Measurements from ENCODE around the gene CIT.

The CIT gene

DNA sequence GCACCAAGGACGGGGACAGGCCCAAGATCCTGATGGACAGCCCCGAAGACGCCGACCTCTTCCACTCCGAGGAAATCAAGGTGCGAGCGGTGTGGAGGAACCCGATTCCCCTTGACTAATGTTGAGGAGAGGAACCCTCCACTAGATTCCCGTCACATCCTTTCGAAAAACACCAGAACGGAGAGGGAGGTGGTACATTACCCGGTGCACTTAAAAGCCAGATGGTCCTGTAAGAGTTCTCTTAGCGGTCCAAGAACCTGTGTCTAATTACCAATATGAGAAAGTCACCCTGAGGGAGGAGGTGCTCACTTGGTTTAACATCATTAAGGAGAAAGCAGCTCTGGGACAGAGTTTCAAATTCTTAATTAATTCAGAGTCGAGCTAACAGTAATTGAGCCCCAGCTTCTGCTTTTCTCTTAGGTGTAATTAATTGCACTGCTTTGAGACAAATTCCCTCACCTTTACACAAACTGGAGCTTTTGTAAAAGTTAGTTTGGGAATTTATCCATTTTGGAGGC lies 208.7 kb downstream of the CIT start:
- Histone ChIP-seq H3K4me3 (ENCODE audit: low read depth, low read length, poor library complexity, severe bottlenecking) (peak overlapping the region; percentile 97), H3K27ac (ENCODE audit: low read depth, low read length, poor library complexity, severe bottlenecking) (peak overlapping the region; percentile 89), H3K27me3 (ENCODE audit: insufficient read depth, low read length) (no peaks in the 10 kb centered on the region), H3F3A (ENCODE audit: insufficient read depth, low read length) (no peaks in the 10 kb centered on the region), H3K9ac (ENCODE audit: low read length) (peak overlapping the region; percentile 99), H3K4me2 (ENCODE audit: low read length) (peak overlapping the region; percentile 72), H4K20me1 (ENCODE audit: insufficient read depth, low read length) (no peaks in the 10 kb centered on the region), H3K9me3 (ENCODE audit: low read length) (no peaks in the 10 kb centered on the region), H3K79me2 (ENCODE audit: insufficient read depth, low read length) (peaks cover 11% of the 10 kb centered on the region; the same call in 1 of the 2 replicates), H3K4me1 (ENCODE audit: insufficient read depth, low read length, severe bottlenecking) (peaks cover 34% of the 10 kb centered on the region), H3K9me2 (ENCODE audit: low read depth, low read length) (no peaks in the 10 kb centered on the region), H3K36me3 (ENCODE audit: insufficient read depth, low read length) (peaks cover 40% of the 10 kb centered on the region), H2AFZ (ENCODE audit: low read length) (no peak overlapping the region)
- TF ChIP-seq, protein P1, sequence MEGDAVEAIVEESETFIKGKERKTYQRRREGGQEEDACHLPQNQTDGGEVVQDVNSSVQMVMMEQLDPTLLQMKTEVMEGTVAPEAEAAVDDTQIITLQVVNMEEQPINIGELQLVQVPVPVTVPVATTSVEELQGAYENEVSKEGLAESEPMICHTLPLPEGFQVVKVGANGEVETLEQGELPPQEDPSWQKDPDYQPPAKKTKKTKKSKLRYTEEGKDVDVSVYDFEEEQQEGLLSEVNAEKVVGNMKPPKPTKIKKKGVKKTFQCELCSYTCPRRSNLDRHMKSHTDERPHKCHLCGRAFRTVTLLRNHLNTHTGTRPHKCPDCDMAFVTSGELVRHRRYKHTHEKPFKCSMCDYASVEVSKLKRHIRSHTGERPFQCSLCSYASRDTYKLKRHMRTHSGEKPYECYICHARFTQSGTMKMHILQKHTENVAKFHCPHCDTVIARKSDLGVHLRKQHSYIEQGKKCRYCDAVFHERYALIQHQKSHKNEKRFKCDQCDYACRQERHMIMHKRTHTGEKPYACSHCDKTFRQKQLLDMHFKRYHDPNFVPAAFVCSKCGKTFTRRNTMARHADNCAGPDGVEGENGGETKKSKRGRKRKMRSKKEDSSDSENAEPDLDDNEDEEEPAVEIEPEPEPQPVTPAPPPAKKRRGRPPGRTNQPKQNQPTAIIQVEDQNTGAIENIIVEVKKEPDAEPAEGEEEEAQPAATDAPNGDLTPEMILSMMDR (IDR thresholded peaks at IDR 0.05; ENCODE audit: low read length), result no peak
- TF ChIP-seq EZH2 (IDR thresholded peaks at IDR 0.05; ENCODE audit: borderline replicate concordance, low read length), result no peak

DNA sequence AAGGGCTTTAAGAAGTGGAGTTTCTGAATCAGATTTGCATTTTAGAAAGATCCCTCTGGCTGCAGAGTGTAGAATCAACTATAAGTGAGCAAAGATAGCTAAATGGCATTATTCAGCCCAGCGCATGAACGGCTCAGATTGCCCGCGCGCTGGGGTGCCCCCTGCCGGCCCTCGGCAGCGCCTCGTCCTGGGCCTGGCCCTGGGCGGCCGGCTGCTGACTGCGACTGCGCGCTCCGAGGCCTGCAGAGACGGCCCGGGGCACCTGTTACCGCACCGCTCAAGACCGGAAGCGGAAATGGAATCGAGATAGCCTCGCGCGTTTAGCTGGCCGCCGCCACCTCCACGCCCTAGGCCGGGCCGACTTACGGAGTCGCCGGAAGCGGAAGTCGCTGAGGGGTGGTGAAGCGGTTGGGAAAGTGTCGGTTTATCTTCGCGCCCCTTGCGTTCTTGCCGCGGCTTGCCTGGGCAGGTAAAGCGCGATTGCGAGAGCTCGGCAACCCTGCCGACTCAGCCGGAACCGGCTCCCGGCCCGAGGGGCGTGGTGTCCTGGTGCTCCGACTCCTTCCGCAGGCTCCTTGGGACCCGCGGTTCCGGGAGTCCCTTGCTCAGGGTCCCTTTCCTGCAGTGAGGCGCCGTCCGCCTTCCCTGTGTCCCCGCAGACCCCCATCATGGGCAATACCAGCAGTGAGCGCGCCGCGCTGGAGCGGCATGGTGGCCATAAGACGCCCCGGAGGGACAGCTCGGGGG lies 209.4 kb downstream of the CIT start, which contains the start of gene PRKAB1:
TSS of gene PRKAB1 (plus strand) at position 557 of the 747 bp plus-strand sequence. CDS start at position 669, 112 bp downstream.
- peaks cover 11% of the 10 kb centered on the region; the same call in 1 of the 2 replicates for H3K79me2 ChIP-seq (ENCODE audit: insufficient read depth, low read length)
- peaks cover 34% of the 10 kb centered on the region for H3K36me3 ChIP-seq (ENCODE audit: insufficient read depth, low read length)
- H3F3A ChIP-seq (ENCODE audit: insufficient read depth, low read length), result no peaks in the 10 kb centered on the region
- peak within 1 kb of the TSS; percentile 91 for H3K4me2 ChIP-seq (ENCODE audit: low read length)
- TF ChIP-seq, protein P1 (IDR thresholded peaks at IDR 0.05; ENCODE audit: low read length), result peak; percentile 97
- TF ChIP-seq EZH2 (IDR thresholded peaks at IDR 0.05; ENCODE audit: borderline replicate concordance, low read length), result no peak
- H3K27ac ChIP-seq (ENCODE audit: low read depth, low read length, poor library complexity, severe bottlenecking), result peak within 1 kb of the TSS; percentile 89
- H3K9ac ChIP-seq (ENCODE audit: low read length), result peak within 1 kb of the TSS; percentile 99
- no peaks in the 10 kb centered on the region for H3K9me2 ChIP-seq (ENCODE audit: low read depth, low read length)
- no peaks in the 10 kb centered on the region for H3K9me3 ChIP-seq (ENCODE audit: low read length)
- H2AFZ ChIP-seq (ENCODE audit: low read length), result peak within 1 kb of the TSS; percentile 95
- H3K4me1 ChIP-seq (ENCODE audit: insufficient read depth, low read length, severe bottlenecking), result peaks cover 34% of the 10 kb centered on the region
- no peaks in the 10 kb centered on the region for H4K20me1 ChIP-seq (ENCODE audit: insufficient read depth, low read length)
- no peaks in the 10 kb centered on the region for H3K27me3 ChIP-seq (ENCODE audit: insufficient read depth, low read length)
- H3K4me3 ChIP-seq (ENCODE audit: low read depth, low read length, poor library complexity, severe bottlenecking), result peak within 1 kb of the TSS; percentile 97

DNA sequence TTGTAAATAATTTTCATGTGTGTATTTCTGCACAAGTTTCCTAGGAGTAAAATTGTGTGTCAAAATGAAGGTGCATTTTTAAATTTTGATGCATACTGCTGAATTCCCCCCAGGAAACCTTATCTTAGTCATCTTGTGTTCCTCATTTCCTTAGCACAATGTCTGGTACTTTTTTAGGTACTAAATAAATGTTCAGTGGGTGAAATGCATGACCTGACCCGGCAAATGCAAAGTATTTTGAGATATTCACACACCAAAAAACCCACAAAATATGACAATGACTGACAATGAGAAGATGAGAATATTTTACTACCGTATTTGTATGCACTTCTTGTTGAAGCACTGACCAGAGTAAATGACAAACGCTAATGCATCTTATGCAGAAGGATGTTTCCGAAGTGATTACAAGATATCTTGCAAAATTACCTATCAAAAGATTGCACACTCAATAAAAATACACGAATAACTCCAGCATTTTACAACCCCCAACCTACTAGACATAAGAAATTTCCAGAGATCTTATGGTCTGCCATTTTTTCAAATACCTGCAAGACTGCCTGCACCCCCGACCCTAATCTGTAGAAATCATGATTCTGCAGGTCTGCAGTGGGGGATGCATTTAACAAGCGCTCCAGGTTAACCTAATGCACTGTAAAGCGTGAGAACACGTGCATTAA lies 210.1 kb downstream of the CIT start:
- H4K20me1 ChIP-seq (ENCODE audit: insufficient read depth, low read length), result no peaks in the 10 kb centered on the region
- H2AFZ ChIP-seq (ENCODE audit: low read length), result peak overlapping the region; percentile 95
- TF ChIP-seq, protein P1 (IDR thresholded peaks at IDR 0.05; ENCODE audit: low read length), result no peak
- no peak for TF ChIP-seq EZH2 (IDR thresholded peaks at IDR 0.05; ENCODE audit: borderline replicate concordance, low read length)
- H3K4me2 ChIP-seq (ENCODE audit: low read length), result peak overlapping the region; percentile 91
- peak overlapping the region; percentile 82 for H3K27ac ChIP-seq (ENCODE audit: low read depth, low read length, poor library complexity, severe bottlenecking)
- H3K9me2 ChIP-seq (ENCODE audit: low read depth, low read length), result no peaks in the 10 kb centered on the region
- H3K36me3 ChIP-seq (ENCODE audit: insufficient read depth, low read length), result peaks cover 27% of the 10 kb centered on the region
- peak overlapping the region; percentile 97 for H3K4me3 ChIP-seq (ENCODE audit: low read depth, low read length, poor library complexity, severe bottlenecking)
- peaks cover 34% of the 10 kb centered on the region for H3K4me1 ChIP-seq (ENCODE audit: insufficient read depth, low read length, severe bottlenecking)
- peaks cover 11% of the 10 kb centered on the region; the same call in 1 of the 2 replicates for H3K79me2 ChIP-seq (ENCODE audit: insufficient read depth, low read length)
- peak overlapping the region; percentile 61 for H3K9ac ChIP-seq (ENCODE audit: low read length)
- no peaks in the 10 kb centered on the region for H3F3A ChIP-seq (ENCODE audit: insufficient read depth, low read length)
- no peaks in the 10 kb centered on the region for H3K27me3 ChIP-seq (ENCODE audit: insufficient read depth, low read length)
- no peaks in the 10 kb centered on the region for H3K9me3 ChIP-seq (ENCODE audit: low read length)

Data from OCI-LY1 (cell line).